HepG2 (cell line): ENCODE measurements around the gene MTSS2. TPM values are rescaled to one million over a fixed set of nuclear protein-coding genes. Genes with fewer than 3 reads are reported as not detected.

ENCODE experiments used
- CENPBD1 ChIP-seq: sonication (generic); formaldehyde crosslinking; IDR thresholded peaks from 2 replicates; pipeline ENCODE4 v1.8.0; 2022; ENCODE audit warnings: missing genetic modification reagents, low read depth, mild to moderate bottlenecking, borderline replicate concordance
- DDIT3 ChIP-seq: sonication (generic); formaldehyde crosslinking; IDR thresholded peaks from 2 replicates; pipeline ENCODE4 v1.4.0; 2020; ENCODE audit warnings: mild to moderate bottlenecking, missing genetic modification reagents
- GLI4 ChIP-seq: sonication (generic); formaldehyde crosslinking; IDR thresholded peaks from 2 replicates; pipeline ENCODE4 v1.5.1; 2020; ENCODE audit warnings: missing genetic modification reagents, mild to moderate bottlenecking, moderate library complexity, borderline replicate concordance
- HDAC1 ChIP-seq: sonication (generic); formaldehyde crosslinking; IDR thresholded peaks from 2 replicates; pipeline ENCODE4 v1.5.1; 2020; ENCODE audit warnings: mild to moderate bottlenecking, missing genetic modification reagents
- HMG20A ChIP-seq: IDR thresholded peaks from 2 replicates; pipeline ENCODE4 v1.6.1; 2016; ENCODE audit warnings: borderline replicate concordance
- KMT2B ChIP-seq: IDR thresholded peaks from 2 replicates; pipeline ENCODE4 v1.6.1; 2016; ENCODE audit warnings: missing genetic modification reagents, missing compliant biosample characterization
- MAX ChIP-seq: IDR thresholded peaks from 2 replicates; pipeline ENCODE4 v1.6.1; 2012; ENCODE audit warnings: inconsistent platforms
- MNT ChIP-seq: fragments of 450-650 bp; IDR thresholded peaks from 2 replicates; pipeline ENCODE4 v1.6.1; 2016
- MTERF4 ChIP-seq: sonication (generic); formaldehyde crosslinking; IDR thresholded peaks from 2 replicates; pipeline ENCODE4 v1.8.0; 2023; ENCODE audit warnings: mild to moderate bottlenecking, missing genetic modification reagents
- PAXIP1 ChIP-seq: sonication (generic); formaldehyde crosslinking; conservative IDR thresholded peaks from 2 replicates; pipeline ENCODE4 v1.4.0; 2020; ENCODE audit warnings: mild to moderate bottlenecking, missing genetic modification reagents, moderate library complexity
- PITX1 ChIP-seq: sonication (generic); formaldehyde crosslinking; IDR thresholded peaks from 2 replicates; pipeline ENCODE4 v1.5.1; 2020; ENCODE audit warnings: mild to moderate bottlenecking, missing genetic modification reagents
- PLRG1 ChIP-seq: fragments of 450-650 bp; conservative IDR thresholded peaks from 2 replicates; pipeline ENCODE4 v1.6.1; 2016
- TBX2 ChIP-seq: sonication (generic); formaldehyde crosslinking; IDR thresholded peaks from 2 replicates; pipeline ENCODE4 v1.5.0; 2020; ENCODE audit warnings: missing genetic modification reagents, mild to moderate bottlenecking, borderline replicate concordance
- TFDP1 ChIP-seq: IDR thresholded peaks from 2 replicates; pipeline ENCODE4 v1.6.1; 2016; ENCODE audit warnings: missing compliant biosample characterization, missing genetic modification reagents, borderline replicate concordance
- ZMYM3 ChIP-seq: sonication (generic); formaldehyde crosslinking; IDR thresholded peaks from 2 replicates; pipeline ENCODE4 v1.5.1; 2020; ENCODE audit warnings: mild to moderate bottlenecking, missing genetic modification reagents
- ZNF160 ChIP-seq: sonication (generic); formaldehyde crosslinking; IDR thresholded peaks from 2 replicates; pipeline ENCODE4 v1.8.0; 2022; ENCODE audit warnings: mild to moderate bottlenecking, inconsistent platforms, missing genetic modification reagents
- ZNF24 ChIP-seq: fragments of 450-650 bp; IDR thresholded peaks from 2 replicates; pipeline ENCODE4 v1.6.1; 2017; ENCODE audit warnings: antibody characterized with exemption, mild to moderate bottlenecking
- ZNF414 ChIP-seq: sonication (generic); formaldehyde crosslinking; IDR thresholded peaks from 2 replicates; pipeline ENCODE4 v1.5.0; 2020; ENCODE audit warnings: missing genetic modification reagents
- ZNF558 ChIP-seq: sonication (generic); formaldehyde crosslinking; IDR thresholded peaks from 2 replicates; pipeline ENCODE4 v1.9.0; 2022; ENCODE audit warnings: mild to moderate bottlenecking, missing genetic modification reagents, borderline replicate concordance
- ZNF564 ChIP-seq: sonication (generic); formaldehyde crosslinking; IDR thresholded peaks from 2 replicates; pipeline ENCODE4 v1.8.1; 2023; ENCODE audit warnings: mild to moderate bottlenecking, missing genetic modification reagents
- ZSCAN9 ChIP-seq: IDR thresholded peaks from 2 replicates; pipeline ENCODE4 v1.6.1; 2016; ENCODE audit warnings: borderline replicate concordance
- polyA plus RNA-seq, 8 experiments: library from polyadenylated mRNA; depleted of rRNA in 3 of 8; stranded (reverse) in 7 of 8; unstranded in 1 of 8; fragments of >200 nt; fragmentation: Illumina TruSeq in 4 of 8; extraction: Trizol in 4 of 8; gene quantifications; 2 replicates each; pipeline versions ENCODE4 v1.2.1 to v1.2.3, GENCODE V29; 2011 to 2016; ENCODE audit warnings: low read depth in 4 of 8, missing spikeins in 1 of 8, mixed read lengths in 1 of 8; ENCODE audit not compliant: insufficient read depth in 1 of 8
- total RNA-seq, 5 experiments: library from RNA; depleted of rRNA; stranded (reverse); fragments of >200 nt; fragmentation: Illumina TruSeq; extraction: Trizol; gene quantifications; 2 replicates each; pipeline ENCODE4 v1.2.3, GENCODE V29; 2016; ENCODE audit warnings: low read depth in 1 of 5

Gene MTSS2
- total and polyA plus RNA-seq, 2 of the 13 experiments (the other 11 are each of a cell fraction or from before 2014, with no cell fraction given) = 132 to 242 TPM

GRCh38 chr16:70656712-70657263, 29.1 kb downstream of the MTSS2 start (continued):
- TF ChIP-seq GLI4 (peak; percentile 91; the same call in 1 of the 2 replicates), TFDP1 (peak; percentile 21; the same call in 1 of the 2 replicates), MTERF4 (CRISPR knock-in tag) (peak; percentile 98), ZMYM3 (CRISPR knock-in tag) (peak; percentile 48), ZNF160 (CRISPR knock-in tag) (0 out of 2 replicates have a peak, but pooled peaks have one; percentile 21), ZNF414 (CRISPR knock-in tag) (peak; percentile 72; the same call in 1 of the 2 replicates), PITX1 (CRISPR knock-in tag) (peak; percentile 87), TBX2 (CRISPR knock-in tag) (peak; percentile 87), HMG20A (CRISPR knock-in tag) (no peak), KMT2B (peak; percentile 30; the same call in 1 of the 2 replicates), PAXIP1 (CRISPR knock-in tag) (peak; percentile 66), DDIT3 (CRISPR knock-in tag) (no peak), ZSCAN9 (CRISPR knock-in tag) (peak; percentile 81; the same call in 1 of the 2 replicates), HDAC1 (CRISPR knock-in tag) (peak; percentile 77), ZNF558 (CRISPR knock-in tag) (no peak), CENPBD1 (CRISPR knock-in tag) (no peak; the same call in 1 of the 2 replicates), PLRG1 (no peak), MAX (peak; percentile 92), ZNF564 (peak; percentile 47; the same call in 1 of the 2 replicates), MNT (peak; percentile 59), ZNF24 (no peak)
